HepG2 (cell line): ENCODE data around the gene LMOD1. TPM values are rescaled to one million over a fixed set of nuclear protein-coding genes. Genes with fewer than 3 reads are reported as not detected.

Experiments
- ASH2L ChIP-seq: fragments of 300-600, 200-600 bp; sonication (generic); IDR thresholded peaks from 2 replicates; pipeline ENCODE4 v1.7.0; 2017; ENCODE audit warnings: low read depth, mild to moderate bottlenecking, moderate library complexity, mixed read lengths, low read length; ENCODE audit not compliant: insufficient read length
- CENPX ChIP-seq: sonication (generic); formaldehyde crosslinking; IDR thresholded peaks from 2 replicates; pipeline ENCODE4 v1.9.0; 2021; ENCODE audit warnings: mild to moderate bottlenecking, missing genetic modification reagents, moderate library complexity
- E2F5 ChIP-seq: sonication (generic); formaldehyde crosslinking; conservative IDR thresholded peaks from 2 replicates; pipeline ENCODE4 v1.4.0; 2020; ENCODE audit warnings: missing genetic modification reagents
- ETS1 ChIP-seq: sonication (generic); formaldehyde crosslinking; IDR thresholded peaks from 2 replicates; pipeline ENCODE4 v1.4.0; 2020; ENCODE audit warnings: missing genetic modification reagents
- KDM3A ChIP-seq: IDR thresholded peaks from 2 replicates; pipeline ENCODE4 v1.6.1; 2018; ENCODE audit warnings: low read depth, missing compliant biosample characterization
- KLF13 ChIP-seq: sonication (generic); formaldehyde crosslinking; IDR thresholded peaks from 2 replicates; pipeline ENCODE4 v1.4.0; 2020; ENCODE audit warnings: mild to moderate bottlenecking, missing genetic modification reagents
- MEF2D ChIP-seq: sonication (generic); formaldehyde crosslinking; IDR thresholded peaks from 2 replicates; pipeline ENCODE4 v1.5.1; 2020; ENCODE audit warnings: mild to moderate bottlenecking, missing genetic modification reagents
- MTA3 ChIP-seq: sonication (generic); formaldehyde crosslinking; IDR thresholded peaks from 2 replicates; pipeline ENCODE4 v1.4.0; 2020; ENCODE audit warnings: missing genetic modification reagents
- NBN ChIP-seq: fragments of 450-650 bp; conservative IDR thresholded peaks from 2 replicates; pipeline ENCODE4 v1.6.1; 2017
- RFX3 ChIP-seq: IDR thresholded peaks from 2 replicates; pipeline ENCODE4 v1.6.1; 2016; ENCODE audit warnings: missing biosample characterization, missing genetic modification reagents
- TBX3 ChIP-seq: fragments of 450-650 bp; IDR thresholded peaks from 2 replicates; pipeline ENCODE4 v1.6.1; 2017; ENCODE audit warnings: antibody characterized with exemption, mild to moderate bottlenecking, inconsistent platforms, borderline replicate concordance
- ZBTB21 ChIP-seq: sonication (generic); formaldehyde crosslinking; IDR thresholded peaks from 2 replicates; pipeline ENCODE4 v1.4.0; 2020; ENCODE audit warnings: missing genetic modification reagents
- ZFP62 ChIP-seq: sonication (generic); formaldehyde crosslinking; IDR thresholded peaks from 2 replicates; pipeline ENCODE4 v1.4.0; 2020; ENCODE audit warnings: missing genetic modification reagents
- ZMYM4 ChIP-seq: sonication (generic); formaldehyde crosslinking; IDR thresholded peaks from 2 replicates; pipeline ENCODE4 v1.8.1; 2023; ENCODE audit warnings: mild to moderate bottlenecking, missing genetic modification reagents
- ZNF282 ChIP-seq: fragments of 450-650 bp; IDR thresholded peaks from 2 replicates; pipeline ENCODE4 v1.6.1; 2018; ENCODE audit not compliant: partially characterized antibody
- ZNF317 ChIP-seq: sonication (generic); formaldehyde crosslinking; IDR thresholded peaks from 2 replicates; pipeline ENCODE4 v1.5.0; 2020; ENCODE audit warnings: mild to moderate bottlenecking, missing genetic modification reagents
- ZNF451 ChIP-seq: sonication (generic); formaldehyde crosslinking; IDR thresholded peaks from 2 replicates; pipeline ENCODE4 v1.5.0; 2020; ENCODE audit warnings: mild to moderate bottlenecking, missing genetic modification reagents
- ZNF503 ChIP-seq: sonication (generic); formaldehyde crosslinking; IDR thresholded peaks from 2 replicates; pipeline ENCODE4 v1.4.0; 2020; ENCODE audit warnings: missing genetic modification reagents
- ZNF652 ChIP-seq: IDR thresholded peaks from 2 replicates; pipeline ENCODE4 v1.6.1; 2016; ENCODE audit warnings: low read depth, borderline replicate concordance
- ZSCAN20 ChIP-seq: sonication (generic); formaldehyde crosslinking; IDR thresholded peaks from 2 replicates; pipeline ENCODE4 v1.4.0; 2020; ENCODE audit warnings: missing genetic modification reagents, mild to moderate bottlenecking, borderline replicate concordance
- polyA plus RNA-seq, 8 experiments: library from polyadenylated mRNA; depleted of rRNA in 3 of 8; stranded (reverse) in 7 of 8; unstranded in 1 of 8; fragments of >200 nt; fragmentation: Illumina TruSeq in 4 of 8; extraction: Trizol in 4 of 8; gene quantifications; 2 replicates each; pipeline versions ENCODE4 v1.2.1 to v1.2.3, GENCODE V29; 2011 to 2016; ENCODE audit warnings: low read depth in 4 of 8, missing spikeins in 1 of 8, mixed read lengths in 1 of 8; ENCODE audit not compliant: insufficient read depth in 1 of 8
- total RNA-seq, 5 experiments: library from RNA; depleted of rRNA; stranded (reverse); fragments of >200 nt; fragmentation: Illumina TruSeq; extraction: Trizol; gene quantifications; 2 replicates each; pipeline ENCODE4 v1.2.3, GENCODE V29; 2016; ENCODE audit warnings: low read depth in 1 of 5
- TF ChIP-seq, protein P1 (sequence below): sonication (generic); formaldehyde crosslinking; IDR thresholded peaks from 2 replicates; pipeline ENCODE4 v1.4.0; 2020; ENCODE audit warnings: missing genetic modification reagents
- TF ChIP-seq, protein P2 (sequence below): sonication (generic); formaldehyde crosslinking; IDR thresholded peaks from 2 replicates; pipeline ENCODE4 v1.4.0; 2020; ENCODE audit warnings: missing genetic modification reagents

The LMOD1 gene
- total and polyA plus RNA-seq, 2 of the 13 experiments (the other 11 are each of a cell fraction or from before 2014, with no cell fraction given): not detected

DNA sequence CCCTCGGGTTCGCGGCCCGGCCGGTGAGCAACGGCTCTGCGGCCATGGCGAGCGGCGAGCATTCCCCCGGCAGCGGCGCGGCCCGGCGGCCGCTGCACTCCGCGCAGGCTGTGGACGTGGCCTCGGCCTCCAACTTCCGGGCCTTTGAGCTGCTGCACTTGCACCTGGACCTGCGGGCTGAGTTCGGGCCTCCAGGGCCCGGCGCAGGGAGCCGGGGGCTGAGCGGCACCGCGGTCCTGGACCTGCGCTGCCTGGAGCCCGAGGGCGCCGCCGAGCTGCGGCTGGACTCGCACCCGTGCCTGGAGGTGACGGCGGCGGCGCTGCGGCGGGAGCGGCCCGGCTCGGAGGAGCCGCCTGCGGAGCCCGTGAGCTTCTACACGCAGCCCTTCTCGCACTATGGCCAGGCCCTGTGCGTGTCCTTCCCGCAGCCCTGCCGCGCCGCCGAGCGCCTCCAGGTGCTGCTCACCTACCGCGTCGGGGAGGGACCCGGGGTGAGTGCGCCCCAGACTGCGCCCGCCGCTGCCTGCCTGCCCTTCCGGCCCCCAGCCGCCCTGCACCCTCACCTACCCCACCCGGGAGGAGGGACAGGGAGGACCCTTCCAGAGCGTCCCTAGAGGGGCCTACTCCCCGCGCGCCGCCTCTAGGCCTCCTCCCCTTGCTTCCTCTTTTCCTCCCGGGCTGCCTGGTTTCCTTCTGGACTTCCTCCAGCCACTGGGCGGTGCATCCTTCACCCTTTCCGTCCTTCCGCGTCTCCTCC, 36.5 kb upstream of the LMOD1 start, which contains the start of gene RNPEP (continued):
- TF ChIP-seq ZNF282 (no peak), ZNF451 (CRISPR knock-in tag) (no peak; the same call in 1 of the 2 replicates), E2F5 (CRISPR knock-in tag) (no peak), KDM3A (CRISPR knock-in tag) (no peak), ZNF503 (CRISPR knock-in tag) (peak; percentile 25; the same call in 1 of the 2 replicates), ZNF652 (no peak), ZFP62 (CRISPR knock-in tag) (no peak), TBX3 (no peak), RFX3 (CRISPR knock-in tag) (no peak), ZBTB21 (no peak), ASH2L (peak; percentile 60), ZNF317 (CRISPR knock-in tag) (peak; percentile 54; the same call in 1 of the 2 replicates), NBN (no peak), ETS1 (CRISPR knock-in tag) (no peak; the same call in 1 of the 2 replicates), ZMYM4 (CRISPR knock-in tag) (no peak; the same call in 1 of the 2 replicates), MTA3 (CRISPR knock-in tag) (no peak), CENPX (CRISPR knock-in tag) (no peak), MEF2D (CRISPR knock-in tag) (peak; percentile 27; the same call in 1 of the 2 replicates), ZSCAN20 (CRISPR knock-in tag) (peak; percentile 75; the same call in 1 of the 2 replicates), KLF13 (peak; percentile 83; the same call in 1 of the 2 replicates)
- TF ChIP-seq, protein P1, sequence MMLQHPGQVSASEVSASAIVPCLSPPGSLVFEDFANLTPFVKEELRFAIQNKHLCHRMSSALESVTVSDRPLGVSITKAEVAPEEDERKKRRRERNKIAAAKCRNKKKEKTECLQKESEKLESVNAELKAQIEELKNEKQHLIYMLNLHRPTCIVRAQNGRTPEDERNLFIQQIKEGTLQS (CRISPR knock-in tag): no peak
- TF ChIP-seq, protein P2, sequence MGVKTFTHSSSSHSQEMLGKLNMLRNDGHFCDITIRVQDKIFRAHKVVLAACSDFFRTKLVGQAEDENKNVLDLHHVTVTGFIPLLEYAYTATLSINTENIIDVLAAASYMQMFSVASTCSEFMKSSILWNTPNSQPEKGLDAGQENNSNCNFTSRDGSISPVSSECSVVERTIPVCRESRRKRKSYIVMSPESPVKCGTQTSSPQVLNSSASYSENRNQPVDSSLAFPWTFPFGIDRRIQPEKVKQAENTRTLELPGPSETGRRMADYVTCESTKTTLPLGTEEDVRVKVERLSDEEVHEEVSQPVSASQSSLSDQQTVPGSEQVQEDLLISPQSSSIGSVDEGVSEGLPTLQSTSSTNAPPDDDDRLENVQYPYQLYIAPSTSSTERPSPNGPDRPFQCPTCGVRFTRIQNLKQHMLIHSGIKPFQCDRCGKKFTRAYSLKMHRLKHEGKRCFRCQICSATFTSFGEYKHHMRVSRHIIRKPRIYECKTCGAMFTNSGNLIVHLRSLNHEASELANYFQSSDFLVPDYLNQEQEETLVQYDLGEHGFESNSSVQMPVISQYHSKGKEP: 0 out of 2 replicates have a peak, but pooled peaks have one; percentile 29
